GM23338 (cell line): ENCODE results near the gene SNAPC2.

Experiments used
- CREB1 ChIP-seq: fragments of 250-450 bp; sonication (Bioruptor Pico); IDR thresholded peaks from 2 replicates; pipeline ENCODE4 v1.5.0; 2020; ENCODE audit warnings: low read depth, mild to moderate bottlenecking, moderate library complexity
- EZH2 ChIP-seq: fragments of 200-600 bp; sonication (generic); IDR thresholded peaks from one replicate; pipeline ENCODE4 v1.8.0; 2017; ENCODE audit warnings: antibody characterized with exemption, mild to moderate bottlenecking, low read depth; ENCODE audit not compliant: unreplicated experiment
- EZH2phosphoT487 ChIP-seq: fragments of 200-600 bp; sonication (generic); IDR thresholded peaks from one replicate; pipeline ENCODE4 v1.8.1; 2018; ENCODE audit warnings: antibody characterized with exemption; ENCODE audit not compliant: unreplicated experiment
- JUNB ChIP-seq: IDR thresholded peaks from one replicate; pipeline ENCODE4 v1.6.1; 2016; ENCODE audit warnings: antibody characterized with exemption; ENCODE audit not compliant: unreplicated experiment
- POLR2AphosphoS5 ChIP-seq: IDR thresholded peaks from 2 replicates; pipeline ENCODE4 v1.6.1; 2016; ENCODE audit warnings: antibody characterized with exemption, low read depth
- STAT1 ChIP-seq: IDR thresholded peaks from one replicate; pipeline ENCODE4 v1.6.1; 2016; ENCODE audit warnings: antibody characterized with exemption; ENCODE audit not compliant: unreplicated experiment
- ZNF114 ChIP-seq: fragments of 250-450 bp; sonication (Bioruptor Pico); IDR thresholded peaks from 2 replicates; pipeline ENCODE4 v1.5.0; 2020; ENCODE audit warnings: mild to moderate bottlenecking, moderate library complexity
- ZNF331 ChIP-seq: fragments of 250-450 bp; sonication (Bioruptor Pico); IDR thresholded peaks from 2 replicates; pipeline ENCODE4 v1.5.0; 2020; ENCODE audit warnings: low read depth, mild to moderate bottlenecking, moderate library complexity
- TF ChIP-seq, protein P1 (sequence below), 2 experiments: fragments of 200-600 bp in 1 of 2; sonication (generic) in 1 of 2; conservative IDR thresholded peaks; 2 replicates each; pipeline versions ENCODE4 v1.5.1 to v1.6.1; 2016 to 2017; ENCODE audit warnings: antibody characterized with exemption in 2 of 2, low read depth in 2 of 2, mild to moderate bottlenecking in 2 of 2, moderate library complexity in 1 of 2
- TF ChIP-seq, protein P2 (sequence below): fragments of 250-450 bp; sonication (Bioruptor Pico); IDR thresholded peaks from 2 replicates; pipeline ENCODE4 v1.5.0; 2020; ENCODE audit warnings: mild to moderate bottlenecking, moderate library complexity
- TF ChIP-seq, protein P3 (sequence below): IDR thresholded peaks from one replicate; pipeline ENCODE4 v1.6.1; 2018; ENCODE audit warnings: antibody characterized with exemption; ENCODE audit not compliant: unreplicated experiment
- TF ChIP-seq, protein P4 (sequence below): IDR thresholded peaks from 2 replicates; pipeline ENCODE4 v1.6.1; 2016; ENCODE audit warnings: antibody characterized with exemption

DNA sequence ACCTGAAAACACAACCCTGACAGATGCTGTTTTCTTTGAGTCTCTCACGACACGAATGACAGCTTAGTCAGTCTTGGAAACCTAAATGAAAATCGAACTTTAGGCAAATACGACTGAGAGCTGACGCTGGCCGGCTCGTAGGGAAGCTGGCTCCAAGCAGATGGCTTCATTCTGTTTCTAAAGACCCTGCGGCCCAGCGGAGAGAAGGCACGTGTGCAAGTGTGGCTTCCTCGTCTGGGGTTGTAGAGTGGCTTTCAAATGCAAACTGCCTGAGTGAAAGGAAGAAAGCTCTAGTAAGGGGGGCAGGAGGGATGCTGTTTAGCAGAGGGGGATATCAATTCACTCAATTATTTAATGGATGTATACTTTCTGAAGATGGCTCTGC is 49.4 kb downstream of the SNAPC2 start:
- TF ChIP-seq, protein P1, sequence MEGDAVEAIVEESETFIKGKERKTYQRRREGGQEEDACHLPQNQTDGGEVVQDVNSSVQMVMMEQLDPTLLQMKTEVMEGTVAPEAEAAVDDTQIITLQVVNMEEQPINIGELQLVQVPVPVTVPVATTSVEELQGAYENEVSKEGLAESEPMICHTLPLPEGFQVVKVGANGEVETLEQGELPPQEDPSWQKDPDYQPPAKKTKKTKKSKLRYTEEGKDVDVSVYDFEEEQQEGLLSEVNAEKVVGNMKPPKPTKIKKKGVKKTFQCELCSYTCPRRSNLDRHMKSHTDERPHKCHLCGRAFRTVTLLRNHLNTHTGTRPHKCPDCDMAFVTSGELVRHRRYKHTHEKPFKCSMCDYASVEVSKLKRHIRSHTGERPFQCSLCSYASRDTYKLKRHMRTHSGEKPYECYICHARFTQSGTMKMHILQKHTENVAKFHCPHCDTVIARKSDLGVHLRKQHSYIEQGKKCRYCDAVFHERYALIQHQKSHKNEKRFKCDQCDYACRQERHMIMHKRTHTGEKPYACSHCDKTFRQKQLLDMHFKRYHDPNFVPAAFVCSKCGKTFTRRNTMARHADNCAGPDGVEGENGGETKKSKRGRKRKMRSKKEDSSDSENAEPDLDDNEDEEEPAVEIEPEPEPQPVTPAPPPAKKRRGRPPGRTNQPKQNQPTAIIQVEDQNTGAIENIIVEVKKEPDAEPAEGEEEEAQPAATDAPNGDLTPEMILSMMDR (conservative IDR thresholded peaks at IDR 0.05; ENCODE audit: low read depth in 2 of 2), result no peak; a peak in 1 of 4 replicates
- 0 out of 2 replicates have a peak, but pooled peaks have one; percentile 20 for TF ChIP-seq POLR2AphosphoS5
- no peak for TF ChIP-seq JUNB
- no peak for TF ChIP-seq EZH2phosphoT487
- no peak for TF ChIP-seq CREB1 (CRISPR knock-in tag)
- TF ChIP-seq EZH2, result no peak
- no peak for TF ChIP-seq STAT1
- no peak for TF ChIP-seq ZNF114 (CRISPR knock-in tag)
- TF ChIP-seq, protein P2, sequence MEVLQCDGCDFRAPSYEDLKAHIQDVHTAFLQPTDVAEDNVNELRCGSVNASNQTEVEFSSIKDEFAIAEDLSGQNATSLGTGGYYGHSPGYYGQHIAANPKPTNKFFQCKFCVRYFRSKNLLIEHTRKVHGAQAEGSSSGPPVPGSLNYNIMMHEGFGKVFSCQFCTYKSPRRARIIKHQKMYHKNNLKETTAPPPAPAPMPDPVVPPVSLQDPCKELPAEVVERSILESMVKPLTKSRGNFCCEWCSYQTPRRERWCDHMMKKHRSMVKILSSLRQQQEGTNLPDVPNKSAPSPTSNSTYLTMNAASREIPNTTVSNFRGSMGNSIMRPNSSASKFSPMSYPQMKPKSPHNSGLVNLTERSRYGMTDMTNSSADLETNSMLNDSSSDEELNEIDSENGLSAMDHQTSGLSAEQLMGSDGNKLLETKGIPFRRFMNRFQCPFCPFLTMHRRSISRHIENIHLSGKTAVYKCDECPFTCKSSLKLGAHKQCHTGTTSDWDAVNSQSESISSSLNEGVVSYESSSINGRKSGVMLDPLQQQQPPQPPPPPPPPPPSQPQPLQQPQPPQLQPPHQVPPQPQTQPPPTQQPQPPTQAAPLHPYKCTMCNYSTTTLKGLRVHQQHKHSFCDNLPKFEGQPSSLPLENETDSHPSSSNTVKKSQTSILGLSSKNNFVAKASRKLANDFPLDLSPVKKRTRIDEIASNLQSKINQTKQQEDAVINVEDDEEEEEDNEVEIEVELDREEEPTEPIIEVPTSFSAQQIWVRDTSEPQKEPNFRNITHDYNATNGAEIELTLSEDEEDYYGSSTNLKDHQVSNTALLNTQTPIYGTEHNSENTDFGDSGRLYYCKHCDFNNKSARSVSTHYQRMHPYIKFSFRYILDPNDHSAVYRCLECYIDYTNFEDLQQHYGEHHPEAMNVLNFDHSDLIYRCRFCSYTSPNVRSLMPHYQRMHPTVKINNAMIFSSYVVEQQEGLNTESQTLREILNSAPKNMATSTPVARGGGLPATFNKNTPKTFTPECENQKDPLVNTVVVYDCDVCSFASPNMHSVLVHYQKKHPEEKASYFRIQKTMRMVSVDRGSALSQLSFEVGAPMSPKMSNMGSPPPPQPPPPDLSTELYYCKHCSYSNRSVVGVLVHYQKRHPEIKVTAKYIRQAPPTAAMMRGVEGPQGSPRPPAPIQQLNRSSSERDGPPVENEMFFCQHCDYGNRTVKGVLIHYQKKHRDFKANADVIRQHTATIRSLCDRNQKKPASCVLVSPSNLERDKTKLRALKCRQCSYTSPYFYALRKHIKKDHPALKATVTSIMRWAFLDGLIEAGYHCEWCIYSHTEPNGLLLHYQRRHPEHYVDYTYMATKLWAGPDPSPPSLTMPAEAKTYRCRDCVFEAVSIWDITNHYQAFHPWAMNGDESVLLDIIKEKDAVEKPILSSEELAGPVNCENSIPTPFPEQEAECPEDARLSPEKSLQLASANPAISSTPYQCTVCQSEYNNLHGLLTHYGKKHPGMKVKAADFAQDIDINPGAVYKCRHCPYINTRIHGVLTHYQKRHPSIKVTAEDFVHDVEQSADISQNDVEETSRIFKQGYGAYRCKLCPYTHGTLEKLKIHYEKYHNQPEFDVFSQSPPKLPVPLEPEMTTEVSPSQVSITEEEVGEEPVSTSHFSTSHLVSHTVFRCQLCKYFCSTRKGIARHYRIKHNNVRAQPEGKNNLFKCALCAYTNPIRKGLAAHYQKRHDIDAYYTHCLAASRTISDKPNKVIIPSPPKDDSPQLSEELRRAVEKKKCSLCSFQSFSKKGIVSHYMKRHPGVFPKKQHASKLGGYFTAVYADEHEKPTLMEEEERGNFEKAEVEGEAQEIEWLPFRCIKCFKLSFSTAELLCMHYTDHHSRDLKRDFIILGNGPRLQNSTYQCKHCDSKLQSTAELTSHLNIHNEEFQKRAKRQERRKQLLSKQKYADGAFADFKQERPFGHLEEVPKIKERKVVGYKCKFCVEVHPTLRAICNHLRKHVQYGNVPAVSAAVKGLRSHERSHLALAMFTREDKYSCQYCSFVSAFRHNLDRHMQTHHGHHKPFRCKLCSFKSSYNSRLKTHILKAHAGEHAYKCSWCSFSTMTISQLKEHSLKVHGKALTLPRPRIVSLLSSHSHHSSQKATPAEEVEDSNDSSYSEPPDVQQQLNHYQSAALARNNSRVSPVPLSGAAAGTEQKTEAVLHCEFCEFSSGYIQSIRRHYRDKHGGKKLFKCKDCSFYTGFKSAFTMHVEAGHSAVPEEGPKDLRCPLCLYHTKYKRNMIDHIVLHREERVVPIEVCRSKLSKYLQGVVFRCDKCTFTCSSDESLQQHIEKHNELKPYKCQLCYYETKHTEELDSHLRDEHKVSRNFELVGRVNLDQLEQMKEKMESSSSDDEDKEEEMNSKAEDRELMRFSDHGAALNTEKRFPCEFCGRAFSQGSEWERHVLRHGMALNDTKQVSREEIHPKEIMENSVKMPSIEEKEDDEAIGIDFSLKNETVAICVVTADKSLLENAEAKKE, result no peak
- TF ChIP-seq, protein P3, sequence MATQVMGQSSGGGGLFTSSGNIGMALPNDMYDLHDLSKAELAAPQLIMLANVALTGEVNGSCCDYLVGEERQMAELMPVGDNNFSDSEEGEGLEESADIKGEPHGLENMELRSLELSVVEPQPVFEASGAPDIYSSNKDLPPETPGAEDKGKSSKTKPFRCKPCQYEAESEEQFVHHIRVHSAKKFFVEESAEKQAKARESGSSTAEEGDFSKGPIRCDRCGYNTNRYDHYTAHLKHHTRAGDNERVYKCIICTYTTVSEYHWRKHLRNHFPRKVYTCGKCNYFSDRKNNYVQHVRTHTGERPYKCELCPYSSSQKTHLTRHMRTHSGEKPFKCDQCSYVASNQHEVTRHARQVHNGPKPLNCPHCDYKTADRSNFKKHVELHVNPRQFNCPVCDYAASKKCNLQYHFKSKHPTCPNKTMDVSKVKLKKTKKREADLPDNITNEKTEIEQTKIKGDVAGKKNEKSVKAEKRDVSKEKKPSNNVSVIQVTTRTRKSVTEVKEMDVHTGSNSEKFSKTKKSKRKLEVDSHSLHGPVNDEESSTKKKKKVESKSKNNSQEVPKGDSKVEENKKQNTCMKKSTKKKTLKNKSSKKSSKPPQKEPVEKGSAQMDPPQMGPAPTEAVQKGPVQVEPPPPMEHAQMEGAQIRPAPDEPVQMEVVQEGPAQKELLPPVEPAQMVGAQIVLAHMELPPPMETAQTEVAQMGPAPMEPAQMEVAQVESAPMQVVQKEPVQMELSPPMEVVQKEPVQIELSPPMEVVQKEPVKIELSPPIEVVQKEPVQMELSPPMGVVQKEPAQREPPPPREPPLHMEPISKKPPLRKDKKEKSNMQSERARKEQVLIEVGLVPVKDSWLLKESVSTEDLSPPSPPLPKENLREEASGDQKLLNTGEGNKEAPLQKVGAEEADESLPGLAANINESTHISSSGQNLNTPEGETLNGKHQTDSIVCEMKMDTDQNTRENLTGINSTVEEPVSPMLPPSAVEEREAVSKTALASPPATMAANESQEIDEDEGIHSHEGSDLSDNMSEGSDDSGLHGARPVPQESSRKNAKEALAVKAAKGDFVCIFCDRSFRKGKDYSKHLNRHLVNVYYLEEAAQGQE, result no peak
- no peak for TF ChIP-seq ZNF331
- TF ChIP-seq, protein P4, sequence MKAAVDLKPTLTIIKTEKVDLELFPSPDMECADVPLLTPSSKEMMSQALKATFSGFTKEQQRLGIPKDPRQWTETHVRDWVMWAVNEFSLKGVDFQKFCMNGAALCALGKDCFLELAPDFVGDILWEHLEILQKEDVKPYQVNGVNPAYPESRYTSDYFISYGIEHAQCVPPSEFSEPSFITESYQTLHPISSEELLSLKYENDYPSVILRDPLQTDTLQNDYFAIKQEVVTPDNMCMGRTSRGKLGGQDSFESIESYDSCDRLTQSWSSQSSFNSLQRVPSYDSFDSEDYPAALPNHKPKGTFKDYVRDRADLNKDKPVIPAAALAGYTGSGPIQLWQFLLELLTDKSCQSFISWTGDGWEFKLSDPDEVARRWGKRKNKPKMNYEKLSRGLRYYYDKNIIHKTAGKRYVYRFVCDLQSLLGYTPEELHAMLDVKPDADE, result no peak
